K562 (cell line): ENCODE data around the gene FSTL4. TPM values are rescaled to one million over a fixed set of nuclear protein-coding genes. Genes with fewer than 3 reads are reported as not detected.

Experiments
- ATAC-seq: fragments of 200-7000 bp; cut with Tn5 transposase; 3 replicates; pipeline ENCODE4 v1.9.1; 2020; ENCODE audit warnings: moderate library complexity
- BruUV-seq: library from RNA; stranded (reverse); fragments of 400-500 nt; replicated peaks from 2 replicates; lab custom pipeline; 2021; lab: Mats Ljungman, UMichigan
- CTCF ChIA-PET: fragments of 300-600 bp; formaldehyde crosslinking; extraction: SDS; loops from one replicate; lab custom pipeline; 2021; ENCODE audit warnings: low intra/inter-chr PET ratio; lab: Yijun Ruan, JAX
- POLR2A ChIA-PET: fragments of 300-600, 350-650 bp; sonication (Branson Sonifier 250); formaldehyde crosslinking; extraction: SDS; loops from one replicate; lab custom pipeline; 2021; ENCODE audit warnings: antibody characterized with exemption, inconsistent platforms; lab: Yijun Ruan, JAX
- DNase-seq, 4 experiments: peaks; one replicate each; pipeline versions ENCODE4 v3.0.0 to v3.0.0-alpha.2; 2011 to 2018; ENCODE audit warnings: low spot score in 3 of 4, mixed read lengths in 3 of 4; ENCODE audit errors: extremely low read depth in 1 of 4
- FAIRE-seq: peaks from 2 replicates; lab custom pipeline; 2011; peaks lifted over from hg19 to GRCh38; lab: Jason Lieb, UNC
- H2AFZ ChIP-seq: 2 replicates; pipeline ENCODE4 v1.6.0; 2011; ENCODE audit warnings: low read depth, low read length, control low read depth, inconsistent platforms
- H3K27ac ChIP-seq: fragments of 200-600 bp; 3 replicates; pipeline ENCODE4 v1.8.0; 2011; ENCODE audit warnings: low read depth, mild to moderate bottlenecking, control low read depth, inconsistent platforms, low read length, moderate library complexity, mixed read lengths; ENCODE audit errors: extremely low read depth
- H3K27me3 ChIP-seq, 2 experiments: fragments of 300-600 bp in 1 of 2; 2 replicates in 1 of 2; 3 replicates in 1 of 2; pipeline versions ENCODE4 v1.6.0 to v1.8.0; 2011; ENCODE audit warnings: inconsistent platforms in 2 of 2, low read length in 2 of 2, mild to moderate bottlenecking in 1 of 2, mixed read lengths in 1 of 2, moderate library complexity in 1 of 2; ENCODE audit not compliant: control insufficient read depth in 2 of 2, insufficient read depth in 2 of 2
- H3K36me3 ChIP-seq: fragments of 300-600 bp; 3 replicates; pipeline ENCODE4 v1.8.0; 2011; ENCODE audit warnings: mild to moderate bottlenecking, low read length, inconsistent platforms; ENCODE audit not compliant: control insufficient read depth, insufficient read depth
- H3K4me1 ChIP-seq, 2 experiments: fragments of 200-600 bp in 1 of 2; replicated peaks in 1 of 2; 2 replicates in 1 of 2; 3 replicates in 1 of 2; pipeline versions ENCODE4 v1.5.1 to v1.8.0; 2011; ENCODE audit warnings: inconsistent platforms in 2 of 2, low read length in 2 of 2, mild to moderate bottlenecking in 1 of 2, mixed read lengths in 1 of 2, moderate library complexity in 1 of 2; ENCODE audit not compliant: control insufficient read depth in 2 of 2, insufficient read depth in 2 of 2
- H3K4me2 ChIP-seq: 2 replicates; pipeline ENCODE4 v1.6.1; 2011; ENCODE audit warnings: low read length, control low read depth, inconsistent platforms, mixed read lengths; ENCODE audit not compliant: insufficient read depth
- H3K4me3 ChIP-seq: fragments of 200-600 bp; sonication (generic), shearing (Covaris generic); 2 replicates; pipeline ENCODE4 v1.5.1; 2016; ENCODE audit warnings: control low read depth, inconsistent platforms
- H3K79me2 ChIP-seq: fragments of 200-600 bp; 3 replicates; pipeline ENCODE4 v1.8.0; 2011; ENCODE audit warnings: low read length, inconsistent platforms; ENCODE audit not compliant: control insufficient read depth, insufficient read depth
- H3K9ac ChIP-seq, 2 experiments: 2 replicates each; pipeline versions ENCODE4 v1.6.0 to v1.6.1; 2011; ENCODE audit warnings: low read depth in 2 of 2, low read length in 2 of 2, control low read depth in 1 of 2, inconsistent platforms in 1 of 2, mild to moderate bottlenecking in 1 of 2, mixed read lengths in 1 of 2; ENCODE audit not compliant: insufficient read depth in 1 of 2
- H3K9me1 ChIP-seq: one replicate; pipeline ENCODE4 v1.6.0; 2011; ENCODE audit warnings: inconsistent platforms, mild to moderate bottlenecking, low read length, moderate library complexity; ENCODE audit not compliant: control insufficient read depth, insufficient read depth
- H3K9me3 ChIP-seq: replicated peaks from 2 replicates; pipeline ENCODE4 v1.5.1; 2011; ENCODE audit warnings: low read depth, low read length, inconsistent platforms; ENCODE audit not compliant: control insufficient read depth, insufficient read depth
- H4K20me1 ChIP-seq: replicated peaks from 2 replicates; pipeline ENCODE4 v1.6.1; 2011; ENCODE audit warnings: low read length, inconsistent platforms, mixed read lengths; ENCODE audit not compliant: control insufficient read depth, insufficient read depth
- BMI1 ChIP-seq: fragments of 150-350 bp; IDR thresholded peaks from 2 replicates; pipeline ENCODE4 v1.6.1; 2014; ENCODE audit warnings: low read length
- CTBP1 ChIP-seq: fragments of 450-650 bp; IDR thresholded peaks from 2 replicates; pipeline ENCODE4 v1.6.1; 2016; ENCODE audit warnings: borderline replicate concordance
- GTF2E2 ChIP-seq: fragments of 200-800 bp; sonication (Bioruptor generic); IDR thresholded peaks from 2 replicates; pipeline ENCODE4 v1.6.1; 2016; ENCODE audit warnings: missing genetic modification characterization, missing compliant biosample characterization
- HNRNPUL1 ChIP-seq: fragments of 200-400 bp; formaldehyde crosslinking; IDR thresholded peaks from 2 replicates; pipeline ENCODE4 v1.6.1; 2017; ENCODE audit warnings: low read length
- PHF21A ChIP-seq: fragments of 450-650 bp; IDR thresholded peaks from 2 replicates; pipeline ENCODE4 v1.6.1; 2017; ENCODE audit warnings: low read depth, borderline replicate concordance
- PML ChIP-seq: IDR thresholded peaks from 2 replicates; pipeline ENCODE4 v1.6.1; 2012; ENCODE audit warnings: low read length, inconsistent platforms
- SMAD2 ChIP-seq: fragments of 150-350 bp; IDR thresholded peaks from 2 replicates; pipeline ENCODE4 v1.6.1; 2014; ENCODE audit warnings: low read depth, mild to moderate bottlenecking, low read length
- SPI1 ChIP-seq: IDR thresholded peaks from 2 replicates; pipeline ENCODE4 v1.6.1; 2011; ENCODE audit warnings: low read depth, low read length, control low read depth, borderline replicate concordance
- TEAD4 ChIP-seq, 2 experiments: sonication (generic) in 1 of 2; formaldehyde crosslinking in 1 of 2; IDR thresholded peaks; 2 replicates each; pipeline versions ENCODE4 v1.6.1 to v1.8.0; 2012 to 2022; ENCODE audit warnings: borderline replicate concordance in 1 of 2, inconsistent platforms in 1 of 2, low read length in 1 of 2, mild to moderate bottlenecking in 1 of 2, missing genetic modification reagents in 1 of 2
- ZC3H4 ChIP-seq: sonication (generic); formaldehyde crosslinking; IDR thresholded peaks from 2 replicates; pipeline ENCODE4 v1.9.0; 2021; ENCODE audit warnings: missing genetic modification reagents, borderline replicate concordance
- ZSCAN29 ChIP-seq: fragments of 450-650 bp; IDR thresholded peaks from 2 replicates; pipeline ENCODE4 v1.6.1; 2017
- WGBS: fragments of 100-300 bp; shearing (Covaris generic); methylation state at CpG from one replicate; pipeline ENCODE4 v1.1.6; 2016; ENCODE audit warnings: low coverage, mixed read lengths; ENCODE audit not compliant: insufficient coverage; ENCODE audit errors: missing lambda C conversion rate; 5-methylcytosine and 5-hydroxymethylcytosine counted together
- in situ Hi-C: fragments of 300-500 bp; cut with MboI; formaldehyde crosslinking; loops from 4 replicates; pipeline ENCODE4 v1.15.0; 2018; ENCODE audit warnings: inconsistent platforms, mixed read lengths
- intact Hi-C: fragments of 100-400 bp; cut with micrococcal nuclease; formaldehyde crosslinking; loops from 2 replicates; pipeline ENCODE4 v1.14.2; 2022
- polyA plus RNA-seq, 8 experiments: library from polyadenylated mRNA; depleted of rRNA in 4 of 8; stranded (reverse) in 5 of 8; unstranded in 3 of 8; fragments of >200 nt; fragmentation: Nextera tagmentation in 2 of 8; fragmentation: Illumina TruSeq in 1 of 8; extraction: Ambion mirVana in 2 of 8; extraction: Trizol in 1 of 8; gene quantifications; 2 replicates each; pipeline versions ENCODE4 v1.2.1 to v1.2.3, GENCODE V29; 2011 to 2014; ENCODE audit warnings: inconsistent platforms in 1 of 8, missing spikeins in 1 of 8
- total RNA-seq, 7 experiments: library from RNA; depleted of rRNA in 6 of 7; stranded (reverse); fragments of >200 nt in 6 of 7; fragmentation: Illumina TruSeq in 2 of 7; extraction: Trizol in 2 of 7; gene quantifications; 2 replicates each; pipeline versions ENCODE4 v1.2.1 to v1.2.3, GENCODE V29; 2011 to 2021; ENCODE audit warnings: low replicate concordance in 1 of 7
- TF ChIP-seq, protein P1 (sequence below), 2 experiments: fragments of 250-450 bp in 1 of 2; fragments of 450-650 bp in 1 of 2; sonication (Bioruptor Pico) in 1 of 2; IDR thresholded peaks; 2 replicates each; pipeline versions ENCODE4 v1.6.1 to v1.8.0; 2016 to 2021; ENCODE audit warnings: mild to moderate bottlenecking in 2 of 2, moderate library complexity in 2 of 2, missing compliant biosample characterization in 1 of 2, missing genetic modification characterization in 1 of 2
- TF ChIP-seq, protein P2 (sequence below): fragments of 250-450 bp; sonication (Bioruptor Pico); IDR thresholded peaks from 2 replicates; pipeline ENCODE4 v1.8.0; 2022; ENCODE audit warnings: moderate library complexity, mild to moderate bottlenecking, inconsistent platforms
- TF ChIP-seq, protein P3 (sequence below), 2 experiments: IDR thresholded peaks; 2 replicates each; pipeline ENCODE4 v1.6.1; 2012; ENCODE audit warnings: improper control_type of control experiment in 2 of 2, low read depth in 2 of 2, low read length in 2 of 2, borderline replicate concordance in 1 of 2
- TF ChIP-seq, protein P4 (sequence below): fragments of 450-650 bp; formaldehyde crosslinking; IDR thresholded peaks from 2 replicates; pipeline ENCODE4 v1.4.0; 2020; ENCODE audit warnings: mild to moderate bottlenecking, moderate library complexity
- TF ChIP-seq, protein P5 (sequence below): fragments of 250-450 bp; sonication (Bioruptor Pico); IDR thresholded peaks from 2 replicates; pipeline ENCODE4 v1.8.0; 2022; ENCODE audit warnings: inconsistent platforms

Gene FSTL4
- total and polyA plus RNA-seq, 9 of the 15 experiments (the other 6 are each of a cell fraction or from before 2014, with no cell fraction given), result 0.08 to 0.18 (median 0.10) TPM; not detected in 5

DNA sequence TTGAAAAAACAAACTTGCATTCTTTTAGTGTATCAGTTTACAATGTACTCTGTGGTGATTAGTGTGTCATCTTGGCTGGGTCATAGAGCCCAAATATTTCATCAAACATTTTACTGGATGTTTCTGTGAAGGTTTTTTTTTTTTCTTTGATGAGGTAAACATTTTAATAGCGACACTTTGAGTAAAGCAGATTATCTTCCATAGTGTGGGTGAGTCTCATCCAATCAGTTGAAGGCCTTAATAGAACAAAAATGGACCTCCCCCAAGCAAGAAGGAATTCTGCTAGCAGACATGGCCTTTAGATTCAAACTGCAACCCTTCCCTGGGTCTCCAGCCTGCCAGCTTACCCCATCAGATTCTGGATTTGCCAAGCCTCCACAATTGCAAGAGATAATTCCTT, 72.5 kb downstream of the FSTL4 start:
- FAIRE-seq (no peak), ATAC-seq (no peak), DNase-seq (no peak)
- no TSS peak for BruUV-seq
- 0% methylated on average over 1 of the region's 1 CpG for WGBS
- no peak overlapping the region for H2AFZ ChIP-seq
- H3K4me2 ChIP-seq, result no peak overlapping the region
- H3K9ac ChIP-seq, result no peak overlapping the region
- H3K27ac ChIP-seq, result no peak overlapping the region
- in situ Hi-C loops, result no loop called here
- H3K36me3 ChIP-seq, result no peaks in the 10 kb centered on the region
- peaks cover 2 to 4% of the 10 kb centered on the region in 2 experiments; a peak in 2 of 5 replicates for H3K27me3 ChIP-seq
- H3K4me1 ChIP-seq, result no peaks in the 10 kb centered on the region
- H3K9me1 ChIP-seq, result no peaks in the 10 kb centered on the region
- no peaks in the 10 kb centered on the region for H4K20me1 ChIP-seq
- H3K79me2 ChIP-seq, result no peaks in the 10 kb centered on the region
- no peaks in the 10 kb centered on the region for H3K9me3 ChIP-seq
- no peak overlapping the region for H3K4me3 ChIP-seq
- POLR2A ChIA-PET, result no interaction called here
- CTCF ChIA-PET, result no interaction called here
- intact Hi-C loops, result no loop called here
- TF ChIP-seq HNRNPUL1 (no peak), ZSCAN29 (no peak), GTF2E2 (tag) (no peak), PML (no peak), ZC3H4 (CRISPR knock-in tag) (no peak), BMI1 (no peak), PHF21A (no peak), TEAD4 (IDR thresholded peaks at IDR 0.05; ENCODE audit: low read length) (no peak), TEAD4 (CRISPR knock-in tag; IDR thresholded peaks at IDR 0.05; ENCODE audit: borderline replicate concordance) (no peak), SPI1 (no peak), CTBP1 (no peak), SMAD2 (no peak)
- TF ChIP-seq, protein P1, sequence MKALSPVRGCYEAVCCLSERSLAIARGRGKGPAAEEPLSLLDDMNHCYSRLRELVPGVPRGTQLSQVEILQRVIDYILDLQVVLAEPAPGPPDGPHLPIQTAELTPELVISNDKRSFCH (CRISPR knock-in tag; IDR thresholded peaks at IDR 0.05), result no peak
- TF ChIP-seq, protein P1 (tag; IDR thresholded peaks at IDR 0.05), result no peak
- TF ChIP-seq, protein P2, sequence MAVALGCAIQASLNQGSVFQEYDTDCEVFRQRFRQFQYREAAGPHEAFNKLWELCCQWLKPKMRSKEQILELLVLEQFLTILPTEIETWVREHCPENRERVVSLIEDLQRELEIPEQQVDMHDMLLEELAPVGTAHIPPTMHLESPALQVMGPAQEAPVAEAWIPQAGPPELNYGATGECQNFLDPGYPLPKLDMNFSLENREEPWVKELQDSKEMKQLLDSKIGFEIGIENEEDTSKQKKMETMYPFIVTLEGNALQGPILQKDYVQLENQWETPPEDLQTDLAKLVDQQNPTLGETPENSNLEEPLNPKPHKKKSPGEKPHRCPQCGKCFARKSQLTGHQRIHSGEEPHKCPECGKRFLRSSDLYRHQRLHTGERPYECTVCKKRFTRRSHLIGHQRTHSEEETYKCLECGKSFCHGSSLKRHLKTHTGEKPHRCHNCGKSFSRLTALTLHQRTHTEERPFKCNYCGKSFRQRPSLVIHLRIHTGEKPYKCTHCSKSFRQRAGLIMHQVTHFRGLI (CRISPR knock-in tag), result no peak
- TF ChIP-seq, protein P3, sequence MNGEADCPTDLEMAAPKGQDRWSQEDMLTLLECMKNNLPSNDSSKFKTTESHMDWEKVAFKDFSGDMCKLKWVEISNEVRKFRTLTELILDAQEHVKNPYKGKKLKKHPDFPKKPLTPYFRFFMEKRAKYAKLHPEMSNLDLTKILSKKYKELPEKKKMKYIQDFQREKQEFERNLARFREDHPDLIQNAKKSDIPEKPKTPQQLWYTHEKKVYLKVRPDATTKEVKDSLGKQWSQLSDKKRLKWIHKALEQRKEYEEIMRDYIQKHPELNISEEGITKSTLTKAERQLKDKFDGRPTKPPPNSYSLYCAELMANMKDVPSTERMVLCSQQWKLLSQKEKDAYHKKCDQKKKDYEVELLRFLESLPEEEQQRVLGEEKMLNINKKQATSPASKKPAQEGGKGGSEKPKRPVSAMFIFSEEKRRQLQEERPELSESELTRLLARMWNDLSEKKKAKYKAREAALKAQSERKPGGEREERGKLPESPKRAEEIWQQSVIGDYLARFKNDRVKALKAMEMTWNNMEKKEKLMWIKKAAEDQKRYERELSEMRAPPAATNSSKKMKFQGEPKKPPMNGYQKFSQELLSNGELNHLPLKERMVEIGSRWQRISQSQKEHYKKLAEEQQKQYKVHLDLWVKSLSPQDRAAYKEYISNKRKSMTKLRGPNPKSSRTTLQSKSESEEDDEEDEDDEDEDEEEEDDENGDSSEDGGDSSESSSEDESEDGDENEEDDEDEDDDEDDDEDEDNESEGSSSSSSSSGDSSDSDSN (IDR thresholded peaks at IDR 0.05; ENCODE audit: borderline replicate concordance in 1 of 2, low read depth in 2 of 2, low read length in 2 of 2), result no peak
- TF ChIP-seq, protein P4, sequence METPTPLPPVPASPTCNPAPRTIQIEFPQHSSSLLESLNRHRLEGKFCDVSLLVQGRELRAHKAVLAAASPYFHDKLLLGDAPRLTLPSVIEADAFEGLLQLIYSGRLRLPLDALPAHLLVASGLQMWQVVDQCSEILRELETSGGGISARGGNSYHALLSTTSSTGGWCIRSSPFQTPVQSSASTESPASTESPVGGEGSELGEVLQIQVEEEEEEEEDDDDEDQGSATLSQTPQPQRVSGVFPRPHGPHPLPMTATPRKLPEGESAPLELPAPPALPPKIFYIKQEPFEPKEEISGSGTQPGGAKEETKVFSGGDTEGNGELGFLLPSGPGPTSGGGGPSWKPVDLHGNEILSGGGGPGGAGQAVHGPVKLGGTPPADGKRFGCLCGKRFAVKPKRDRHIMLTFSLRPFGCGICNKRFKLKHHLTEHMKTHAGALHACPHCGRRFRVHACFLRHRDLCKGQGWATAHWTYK (CRISPR knock-in tag), result no peak
- TF ChIP-seq, protein P5, sequence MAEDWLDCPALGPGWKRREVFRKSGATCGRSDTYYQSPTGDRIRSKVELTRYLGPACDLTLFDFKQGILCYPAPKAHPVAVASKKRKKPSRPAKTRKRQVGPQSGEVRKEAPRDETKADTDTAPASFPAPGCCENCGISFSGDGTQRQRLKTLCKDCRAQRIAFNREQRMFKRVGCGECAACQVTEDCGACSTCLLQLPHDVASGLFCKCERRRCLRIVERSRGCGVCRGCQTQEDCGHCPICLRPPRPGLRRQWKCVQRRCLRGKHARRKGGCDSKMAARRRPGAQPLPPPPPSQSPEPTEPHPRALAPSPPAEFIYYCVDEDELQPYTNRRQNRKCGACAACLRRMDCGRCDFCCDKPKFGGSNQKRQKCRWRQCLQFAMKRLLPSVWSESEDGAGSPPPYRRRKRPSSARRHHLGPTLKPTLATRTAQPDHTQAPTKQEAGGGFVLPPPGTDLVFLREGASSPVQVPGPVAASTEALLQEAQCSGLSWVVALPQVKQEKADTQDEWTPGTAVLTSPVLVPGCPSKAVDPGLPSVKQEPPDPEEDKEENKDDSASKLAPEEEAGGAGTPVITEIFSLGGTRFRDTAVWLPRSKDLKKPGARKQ, result no peak
